GM21529 (cell line): Measurements from ENCODE around the gene SLMAP.

ENCODE experiments used
- ATAC-seq: cut with Tn5 transposase; IDR thresholded peaks from one replicate; pipeline ENCODE4 v1.9.1; 2021; ENCODE audit not compliant: unreplicated experiment

Gene SLMAP, protein sequence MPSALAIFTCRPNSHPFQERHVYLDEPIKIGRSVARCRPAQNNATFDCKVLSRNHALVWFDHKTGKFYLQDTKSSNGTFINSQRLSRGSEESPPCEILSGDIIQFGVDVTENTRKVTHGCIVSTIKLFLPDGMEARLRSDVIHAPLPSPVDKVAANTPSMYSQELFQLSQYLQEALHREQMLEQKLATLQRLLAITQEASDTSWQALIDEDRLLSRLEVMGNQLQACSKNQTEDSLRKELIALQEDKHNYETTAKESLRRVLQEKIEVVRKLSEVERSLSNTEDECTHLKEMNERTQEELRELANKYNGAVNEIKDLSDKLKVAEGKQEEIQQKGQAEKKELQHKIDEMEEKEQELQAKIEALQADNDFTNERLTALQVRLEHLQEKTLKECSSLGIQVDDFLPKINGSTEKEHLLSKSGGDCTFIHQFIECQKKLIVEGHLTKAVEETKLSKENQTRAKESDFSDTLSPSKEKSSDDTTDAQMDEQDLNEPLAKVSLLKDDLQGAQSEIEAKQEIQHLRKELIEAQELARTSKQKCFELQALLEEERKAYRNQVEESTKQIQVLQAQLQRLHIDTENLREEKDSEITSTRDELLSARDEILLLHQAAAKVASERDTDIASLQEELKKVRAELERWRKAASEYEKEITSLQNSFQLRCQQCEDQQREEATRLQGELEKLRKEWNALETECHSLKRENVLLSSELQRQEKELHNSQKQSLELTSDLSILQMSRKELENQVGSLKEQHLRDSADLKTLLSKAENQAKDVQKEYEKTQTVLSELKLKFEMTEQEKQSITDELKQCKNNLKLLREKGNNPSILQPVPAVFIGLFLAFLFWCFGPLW

DNA sequence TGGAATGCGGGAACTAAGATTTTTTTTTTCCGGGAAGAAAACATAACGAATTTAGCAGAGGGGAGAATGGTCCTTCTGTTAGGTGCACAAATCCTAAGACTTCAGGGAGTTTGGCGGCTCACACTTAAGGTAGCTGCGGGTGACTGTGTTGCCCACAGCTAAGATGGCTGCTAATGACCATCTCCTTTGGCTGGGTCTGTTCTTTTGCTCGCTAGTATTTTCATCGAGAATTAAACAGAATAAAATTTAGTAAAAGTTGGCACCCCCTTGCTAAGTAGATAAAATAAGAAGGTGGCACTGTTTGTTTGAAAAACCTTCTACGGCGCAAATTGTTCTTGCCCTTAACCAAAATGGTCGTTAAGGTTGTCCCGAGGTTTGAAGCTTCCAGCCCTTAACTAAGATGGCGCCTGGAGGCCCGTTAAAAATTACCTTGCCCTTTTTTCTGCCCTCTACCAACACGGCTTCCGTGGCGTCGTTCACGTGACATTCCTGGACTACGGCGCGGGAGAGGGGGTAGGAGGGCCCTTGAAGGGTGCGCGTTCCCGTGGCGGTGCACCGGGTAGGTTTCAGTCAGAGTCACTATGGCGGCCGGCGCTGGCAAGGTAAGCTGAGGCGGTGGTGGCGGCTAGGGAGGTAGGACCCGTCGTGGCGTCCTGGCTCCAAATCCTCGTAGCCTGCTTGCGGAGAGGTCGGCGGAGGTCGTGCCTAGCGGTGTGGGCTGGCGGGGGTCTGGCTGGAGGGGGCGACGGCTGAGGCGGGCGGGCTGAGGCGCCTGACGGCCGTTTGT lies at the start of gene SLMAP:
Gene SLMAP (plus strand): TSS at position 569 of the 787 bp plus-strand sequence. CDS start 1,343 bp downstream, outside the sequence.
- peak; percentile 92 for ATAC-seq

DNA sequence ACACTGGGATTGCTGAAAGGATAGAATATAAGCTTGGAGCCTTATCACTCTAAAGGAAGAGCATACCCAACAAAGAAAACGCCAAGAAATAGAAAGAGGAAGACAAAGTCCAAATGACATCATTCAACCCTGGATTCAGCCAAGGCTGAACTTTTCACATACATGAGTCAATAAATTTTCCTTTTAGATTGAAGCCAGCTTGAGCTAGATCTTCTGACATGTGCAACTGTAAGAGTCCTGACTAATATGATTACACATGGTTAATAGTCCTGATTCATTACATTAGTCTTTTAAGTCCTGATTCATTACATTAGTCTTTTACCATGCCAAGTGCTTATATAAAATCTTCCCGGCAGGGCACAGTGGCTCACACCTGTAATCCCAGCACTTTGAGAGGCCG lies 49.6 kb upstream of the SLMAP start:
- ATAC-seq = no peak

DNA sequence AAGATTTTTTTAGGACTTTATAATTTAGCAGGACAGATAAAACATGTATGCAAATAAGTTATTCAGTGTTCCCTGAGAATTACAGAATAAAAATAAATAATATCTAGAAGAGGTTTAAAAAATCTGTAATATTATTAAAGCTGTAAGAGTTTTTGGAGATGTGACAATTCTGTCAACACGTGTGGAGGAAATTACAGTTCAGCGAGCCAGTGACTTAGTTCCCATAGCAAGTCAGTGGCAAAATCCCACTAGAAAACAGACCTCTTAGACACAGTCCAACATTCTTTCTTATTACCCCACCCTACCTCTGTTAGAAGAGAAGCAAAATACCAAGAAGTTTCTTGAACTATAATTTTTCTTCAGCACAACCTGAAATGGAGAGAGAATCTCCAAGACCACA lies 47.1 kb upstream of the SLMAP start:
- no peak for ATAC-seq

DNA sequence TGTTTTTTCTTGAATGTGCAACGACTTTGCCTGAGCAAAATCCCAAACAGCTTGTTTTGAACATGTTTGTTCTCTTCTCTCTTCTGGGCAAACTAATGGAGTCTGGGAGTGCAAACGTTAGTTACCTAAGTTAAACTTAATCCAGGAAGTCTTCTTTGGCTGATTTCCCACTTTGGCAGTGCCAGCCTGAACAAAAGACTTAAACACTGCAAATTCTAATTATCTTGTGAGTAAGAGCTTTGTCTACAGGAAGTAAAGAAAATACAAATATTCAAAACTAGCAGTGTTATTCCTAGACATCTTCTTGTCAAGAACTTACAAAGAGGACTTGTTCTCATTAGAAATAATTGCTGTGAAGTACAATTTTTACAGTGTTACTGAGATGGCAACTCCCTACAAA lies 46.5 kb upstream of the SLMAP start:
- ATAC-seq = no peak

DNA sequence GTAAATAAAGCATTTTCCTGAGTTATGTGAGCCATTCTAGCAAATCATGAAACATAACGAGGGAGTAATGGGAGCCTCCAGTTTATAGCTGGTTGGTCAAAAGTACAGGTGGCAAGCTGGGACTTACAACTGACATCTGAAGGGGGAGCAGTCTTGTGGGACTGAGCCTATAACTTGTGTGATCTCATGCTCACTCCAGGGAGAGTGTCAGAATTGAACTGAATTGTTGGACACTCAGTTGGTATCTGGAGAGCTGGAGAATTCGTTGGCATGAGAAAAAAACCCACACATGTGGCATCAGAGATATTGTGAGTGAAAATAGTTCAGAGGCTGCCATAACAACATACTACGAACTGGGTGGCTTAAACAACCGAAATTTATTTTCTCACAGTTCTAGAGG lies 40.4 kb upstream of the SLMAP start:
- ATAC-seq = no peak

DNA sequence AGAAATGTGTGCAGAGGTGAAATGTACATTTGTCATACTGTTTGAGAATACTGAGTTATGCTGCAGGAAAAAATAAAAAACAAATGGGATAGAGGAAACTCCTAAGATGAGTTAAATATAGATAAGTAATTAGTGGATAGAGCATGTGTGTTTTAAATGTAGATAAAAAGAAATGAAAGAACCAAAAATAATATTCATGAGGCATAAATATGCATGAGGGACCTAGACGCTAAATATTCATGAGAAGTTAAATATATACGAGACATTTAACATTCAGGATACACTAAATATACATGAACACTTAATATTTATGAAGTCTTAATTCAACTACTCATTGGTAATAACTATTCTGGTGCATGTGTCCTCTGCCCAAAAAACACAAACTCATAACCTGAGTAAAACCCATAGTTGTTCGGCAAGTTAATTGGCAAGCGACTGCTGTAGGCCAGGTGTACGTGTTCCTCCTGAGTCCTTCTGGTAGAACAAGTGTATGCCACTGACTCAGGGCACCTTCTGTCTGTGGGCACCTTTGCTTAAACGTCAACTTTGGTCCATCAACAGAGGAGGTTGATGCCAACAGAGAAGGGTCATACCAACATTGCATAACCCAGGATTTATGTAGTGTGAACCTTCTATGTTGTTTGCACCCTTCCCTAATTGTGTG lies 38.8 kb upstream of the SLMAP start:
- ATAC-seq = no peak

DNA sequence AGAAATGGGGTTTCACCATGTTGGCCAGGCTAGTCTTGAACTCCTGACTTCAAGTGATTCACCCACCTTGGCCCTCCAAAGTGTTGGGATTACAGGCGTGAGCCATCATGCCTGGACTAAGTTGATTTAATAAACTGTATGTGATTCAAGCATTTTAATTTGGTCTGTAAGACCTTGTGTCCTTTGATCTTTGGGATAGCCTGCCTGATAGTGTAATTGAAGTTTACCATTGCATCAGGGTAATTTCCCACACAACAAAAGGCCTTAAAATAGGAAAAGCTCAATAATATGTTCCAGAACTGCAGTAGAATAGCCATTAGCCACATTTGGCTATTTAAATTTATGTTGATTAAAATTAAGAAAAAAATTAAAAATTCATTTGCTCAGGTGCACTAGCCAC lies 38.0 kb upstream of the SLMAP start:
- no peak for ATAC-seq

DNA sequence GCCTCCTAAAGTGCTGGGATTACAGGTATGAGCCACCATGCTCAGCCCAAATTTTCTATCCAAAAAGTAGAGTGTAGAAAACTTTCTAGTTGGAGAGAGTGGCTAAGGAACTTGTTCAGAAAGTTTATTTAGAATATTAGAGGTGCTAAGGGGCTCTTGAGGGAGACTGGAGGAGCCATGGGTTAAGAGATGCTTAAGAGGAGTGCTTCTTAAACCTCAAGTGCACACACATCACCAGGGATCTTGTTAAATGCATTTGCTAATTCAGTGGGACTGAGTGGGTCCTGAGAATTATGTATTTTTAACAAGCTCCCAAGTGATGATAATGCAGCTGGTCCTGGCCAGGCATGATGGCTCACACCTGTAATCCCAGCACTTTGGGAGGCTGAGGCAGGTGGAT lies 29.7 kb upstream of the SLMAP start:
- no peak for ATAC-seq

DNA sequence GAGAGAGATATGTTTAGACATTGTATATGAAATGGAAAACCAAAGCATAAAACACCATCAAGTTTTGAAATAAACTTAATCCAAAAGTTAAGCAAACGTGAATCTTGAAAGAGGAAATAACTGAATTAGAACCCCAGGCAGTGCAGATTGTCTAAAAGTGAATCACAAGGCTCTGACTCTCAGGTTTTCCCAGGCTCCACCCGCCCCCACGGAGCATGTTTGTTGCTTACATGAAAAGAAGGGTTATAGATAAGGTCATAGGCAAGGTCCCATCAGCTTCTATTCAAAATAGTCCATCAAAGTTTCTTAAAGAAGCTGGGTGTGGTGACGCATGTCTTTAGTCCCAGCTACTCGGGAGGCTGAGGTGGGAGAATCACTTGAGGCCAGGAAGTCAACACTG lies 29.0 kb upstream of the SLMAP start:
- ATAC-seq = no peak

DNA sequence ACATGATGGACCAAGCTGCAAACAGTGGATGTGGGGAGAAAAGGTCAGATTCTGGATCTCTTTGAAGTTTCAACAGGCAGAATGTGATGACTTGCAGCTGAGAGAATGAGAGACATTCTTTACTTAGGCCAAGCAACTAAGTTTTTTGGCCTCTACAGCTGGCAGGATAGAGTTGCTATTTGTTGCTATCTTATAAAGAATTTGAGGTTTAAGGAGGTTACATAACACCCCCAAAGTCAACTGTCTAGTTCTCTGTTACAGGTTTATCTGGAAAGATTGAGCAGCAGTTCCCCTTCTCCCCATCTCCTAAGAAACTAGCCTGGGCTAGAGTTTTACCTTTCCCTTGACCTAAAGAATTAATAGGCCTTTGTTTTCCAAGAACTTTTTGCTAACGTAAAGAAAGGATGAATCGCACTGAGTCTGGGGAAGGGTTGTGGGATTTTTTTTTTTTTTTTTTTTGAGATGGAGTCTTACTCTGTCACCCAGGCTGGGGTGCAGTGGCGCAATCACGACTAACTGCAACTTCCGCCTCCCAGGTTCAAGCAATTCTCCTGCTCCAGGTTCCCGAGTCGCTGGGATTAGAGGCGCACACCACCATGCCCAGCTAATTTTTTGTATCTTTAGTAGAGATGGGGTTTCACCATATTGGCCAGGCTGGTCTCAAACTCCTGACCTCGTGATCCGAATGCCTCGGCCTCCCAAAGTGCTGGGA lies 26.6 kb upstream of the SLMAP start:
- ATAC-seq = no peak

DNA sequence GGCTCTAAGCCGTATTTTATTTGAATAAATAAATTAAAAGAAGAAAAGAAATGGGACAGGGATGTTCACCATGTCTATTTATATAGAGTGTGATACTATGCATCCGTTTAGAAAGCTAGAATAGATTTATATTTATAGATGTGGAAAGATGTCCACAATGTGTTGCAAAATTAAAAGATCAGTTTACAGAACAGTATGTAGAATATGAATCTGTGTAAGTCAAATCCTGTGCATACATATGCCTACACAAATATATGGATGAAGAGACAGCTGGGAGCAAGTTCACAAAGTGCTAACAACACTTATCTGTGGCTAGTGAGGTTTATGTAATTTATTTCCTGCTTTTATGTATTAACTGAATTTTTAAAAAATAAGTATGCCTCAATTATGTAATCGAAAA lies 25.4 kb upstream of the SLMAP start:
- ATAC-seq = no peak

DNA sequence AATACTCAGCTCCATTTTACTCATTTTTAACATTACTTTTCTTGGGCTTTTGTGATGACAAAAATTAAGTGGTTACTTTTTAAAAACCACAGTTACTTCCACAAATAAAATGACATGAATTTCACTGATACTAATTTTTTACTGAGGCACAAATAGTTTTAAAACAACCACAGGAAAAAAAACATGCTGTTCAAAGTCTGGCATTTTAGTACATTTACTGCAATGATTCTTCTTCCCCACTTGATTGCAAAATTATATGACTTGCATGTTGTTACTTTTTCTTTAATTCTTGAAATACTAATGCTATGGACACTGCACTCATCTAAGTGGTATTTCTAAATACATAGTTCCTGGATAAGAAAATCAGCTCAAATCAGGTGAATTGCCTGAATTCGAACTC lies 24.8 kb upstream of the SLMAP start:
- no peak for ATAC-seq

DNA sequence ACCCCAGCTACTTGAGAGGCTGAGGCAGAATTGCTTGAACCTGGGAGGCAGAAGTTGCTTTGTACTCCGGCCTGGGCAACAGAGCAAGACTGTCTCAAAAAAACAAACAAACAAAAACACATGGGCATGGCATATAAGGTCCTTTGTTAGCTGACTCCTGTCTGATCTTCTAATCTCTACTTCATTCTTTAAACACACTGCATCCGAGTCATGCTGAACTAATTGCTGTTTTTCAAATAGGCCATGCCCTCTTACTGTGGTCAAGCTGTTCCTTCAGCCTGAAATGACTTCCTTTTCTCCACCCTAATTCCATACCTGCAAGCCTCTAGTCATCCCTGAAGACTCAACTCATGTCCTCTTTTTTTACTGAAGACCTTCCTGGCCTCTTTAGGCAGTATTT lies 22.3 kb upstream of the SLMAP start:
- ATAC-seq = no peak

DNA sequence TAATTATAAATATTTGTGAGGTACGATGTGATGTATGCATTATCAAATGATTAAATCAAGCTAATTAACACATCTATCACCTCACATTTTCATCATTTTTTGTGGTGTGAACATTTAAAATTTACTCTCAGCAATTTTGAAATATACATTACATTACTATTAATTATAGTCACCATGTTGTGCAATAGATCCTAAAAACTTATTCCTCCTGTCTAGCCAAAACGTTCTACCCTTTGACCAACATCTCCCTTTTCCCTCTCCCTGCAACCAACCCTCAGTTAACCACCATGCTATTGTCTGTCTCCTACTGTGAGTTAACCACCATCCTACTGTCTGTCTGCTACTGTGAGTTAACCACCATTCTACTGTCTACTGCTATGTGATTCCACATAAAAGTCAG lies 20.7 kb upstream of the SLMAP start:
- no peak for ATAC-seq

DNA sequence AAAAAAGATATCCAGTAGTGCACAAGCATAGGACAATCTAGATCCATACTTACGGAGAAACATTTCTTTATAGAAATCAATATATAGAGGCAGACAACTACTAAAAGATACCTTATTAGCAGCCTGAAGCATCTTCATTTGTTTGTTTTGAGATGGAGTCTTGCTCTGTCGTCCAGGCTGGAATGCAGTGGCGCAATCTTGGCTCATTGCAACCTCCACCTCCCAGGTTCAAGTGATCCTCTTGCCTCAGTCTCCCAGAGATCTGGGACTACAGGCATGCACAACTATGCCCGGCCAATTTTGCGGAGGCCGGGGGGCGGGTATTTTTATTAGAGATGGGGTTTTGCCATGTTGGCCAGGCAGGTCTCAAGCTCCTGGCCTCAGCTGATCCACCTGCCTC lies 18.3 kb upstream of the SLMAP start:
- no peak for ATAC-seq

DNA sequence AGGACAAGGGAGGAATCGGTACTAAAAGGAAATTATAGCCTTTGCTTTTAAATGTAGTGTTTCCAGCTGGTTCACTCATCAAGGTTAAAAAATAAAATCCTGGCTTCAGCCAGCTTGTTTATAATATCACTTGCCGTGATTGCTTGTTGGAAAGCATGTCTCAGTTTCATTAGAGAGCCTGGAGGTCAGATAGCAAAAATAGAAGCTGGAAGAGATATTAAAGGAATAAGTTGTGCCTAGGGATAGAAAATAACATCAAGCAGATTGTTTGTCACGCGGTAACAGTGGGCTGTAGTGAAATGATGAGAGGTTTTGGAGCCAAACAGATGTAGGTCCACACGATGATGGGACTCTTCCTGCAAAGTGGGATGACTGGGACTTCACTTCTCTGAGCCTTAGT lies 17.7 kb upstream of the SLMAP start:
- ATAC-seq = no peak

DNA sequence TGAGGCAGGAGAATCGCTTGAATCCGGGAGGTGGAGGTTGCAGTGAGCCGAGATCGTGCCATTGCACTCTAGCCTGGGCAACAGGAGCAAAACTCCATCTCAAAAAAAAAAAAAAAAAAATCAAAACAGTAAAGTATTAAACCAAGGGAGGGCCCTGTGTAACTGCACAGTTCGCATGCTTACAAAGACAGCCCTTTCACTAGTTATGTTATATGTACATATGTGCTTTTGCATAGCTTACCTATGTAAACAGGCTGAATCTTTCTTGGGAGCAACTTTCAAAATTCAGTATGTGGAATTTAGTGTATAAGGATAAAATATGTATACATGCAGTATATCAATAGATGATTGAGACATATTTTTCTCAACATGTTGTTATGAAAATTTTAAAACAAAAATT lies 16.1 kb upstream of the SLMAP start:
- ATAC-seq = no peak

DNA sequence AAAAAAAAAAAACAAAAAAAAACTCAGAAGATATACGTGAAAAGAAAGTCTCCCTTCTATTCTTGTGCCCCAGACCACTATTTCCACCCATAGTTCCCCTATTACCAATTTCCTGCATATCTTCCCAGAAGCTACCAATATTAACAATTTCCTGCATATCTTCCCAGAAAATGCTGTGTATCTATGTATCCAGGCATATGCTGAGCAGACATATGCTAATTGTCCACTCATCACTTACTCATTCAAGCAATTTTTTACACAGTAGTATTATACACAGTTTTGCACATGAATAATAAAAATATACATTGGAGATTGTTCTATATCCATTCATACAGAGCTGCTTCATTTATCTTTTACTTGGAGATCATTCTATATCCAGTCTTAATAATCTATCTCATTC lies 12.6 kb upstream of the SLMAP start:
- ATAC-seq = no peak

DNA sequence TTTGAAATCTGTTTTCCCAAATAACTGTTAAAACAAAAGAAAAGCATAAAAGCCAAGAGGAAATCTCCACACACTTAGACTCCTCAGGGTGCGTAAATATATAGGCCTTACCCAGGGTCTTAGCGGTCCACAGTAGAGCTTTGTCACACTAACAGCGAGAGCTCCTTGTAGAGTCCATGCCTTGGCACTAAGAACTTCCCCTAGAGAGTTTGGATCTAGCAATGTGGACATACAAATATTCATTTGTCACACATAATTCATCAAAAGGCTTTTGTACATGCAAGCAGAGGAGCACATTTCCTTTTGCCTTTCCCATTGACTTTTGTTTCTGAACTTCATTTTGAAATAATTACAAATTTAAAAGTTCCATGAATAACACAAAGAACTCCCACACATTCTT lies 11.0 kb upstream of the SLMAP start:
- no peak for ATAC-seq
